Naive B cell (primary cell): ENCODE results near the gene SNN. TPM values are rescaled to one million over a fixed set of nuclear protein-coding genes. Genes with fewer than 3 reads are reported as not detected.

ENCODE experiments used
- polyA plus RNA-seq, 6 donors: library from polyadenylated mRNA; unstranded; fragments of 300-500 nt; fragmentation: Illumina TruSeq; gene quantifications; one replicate each; pipeline ENCODE4 v1.2.3, GENCODE V29; 2021; ENCODE audit warnings: low read depth in 6 of 6

Gene SNN
- polyA plus RNA-seq, 6 donors from 2014 or later = 53.0 to 82.7 (median 67.7) TPM

Other genes with a start within 250 kb of the SNN start
- gene LITAF, start 81.5 kb upstream of the SNN start, polyA plus RNA-seq = 100 to 1,000 TPM; 275 to 379 (median 304) TPM
- gene TXNDC11, start 74.4 kb downstream of the SNN start, polyA plus RNA-seq = 10 to 100 TPM; 34.6 to 65.6 (median 40.2) TPM
- gene ZC3H7A, start 128.8 kb downstream of the SNN start, polyA plus RNA-seq = 10 to 100 TPM; 20.7 to 38.4 (median 32.0) TPM
- 100 to 1,000 TPM in 5 of 6 donors, 10 to 100 TPM in 1; 69.7 to 240 (median 184) TPM for gene RSL1D1, start 183.1 kb downstream of the SNN start, polyA plus RNA-seq
- 10 to 100 TPM; 35.4 to 65.5 (median 54.3) TPM for gene GSPT1, start 247.5 kb downstream of the SNN start, polyA plus RNA-seq